Muscle of leg (tissue), 11 donors: Measurements from ENCODE around the gene KIAA0753. TPM values are rescaled to one million over a fixed set of nuclear protein-coding genes. Genes with fewer than 3 reads are reported as not detected.
A peak's percentile ranks its signal among the peaks of the same experiment; 100 is the strongest.

Experiments used
- DNase-seq: peaks from one replicate; pipeline ENCODE4 v3.0.0; 2013
- H3K27ac ChIP-seq: one replicate; pipeline ENCODE4 v1.5.1; 2013; ENCODE audit warnings: mild to moderate bottlenecking, low read length, control low read depth
- H3K27me3 ChIP-seq: one replicate; pipeline ENCODE4 v1.6.1; 2013; ENCODE audit warnings: low read length; ENCODE audit not compliant: control insufficient read depth, insufficient read depth
- H3K36me3 ChIP-seq: one replicate; pipeline ENCODE4 v1.6.1; 2013; ENCODE audit warnings: low read length; ENCODE audit not compliant: control insufficient read depth, insufficient read depth
- H3K4me1 ChIP-seq: one replicate; pipeline ENCODE4 v1.6.1; 2013; ENCODE audit warnings: low read length; ENCODE audit not compliant: control insufficient read depth, insufficient read depth
- H3K4me3 ChIP-seq: one replicate; pipeline ENCODE4 v1.5.1; 2013; ENCODE audit warnings: low read length, control low read depth
- H3K9me3 ChIP-seq: replicated peaks from 2 replicates; pipeline ENCODE4 v1.6.1; 2013; ENCODE audit warnings: low read depth, low read length; ENCODE audit not compliant: control insufficient read depth
- WGBS: methylation state at CpG from one replicate; pipeline ENCODE4 v1.1.5; 2013; ENCODE audit warnings: missing lambda C conversion rate; ENCODE audit not compliant: insufficient coverage; 5-methylcytosine and 5-hydroxymethylcytosine counted together
- polyA plus RNA-seq, 8 donors: library from polyadenylated mRNA; unstranded; fragments of 120-200 nt; gene quantifications; one replicate each; pipeline versions ENCODE4 v1.2.1 to v1.2.3, GENCODE V29; 2013; ENCODE audit warnings: inconsistent platforms in 1 of 8, low replicate concordance in 1 of 8; ENCODE audit not compliant: insufficient read length in 8 of 8, insufficient read depth in 1 of 8
- total RNA-seq: library from RNA; stranded (reverse); fragments of 120-200 nt; gene quantifications from one replicate; pipeline ENCODE4 v1.2.4, GENCODE V29; 2013

Gene KIAA0753
- total and polyA plus RNA-seq, 9 donors, result 9.7 to 18.1 (median 12.3) TPM

DNA sequence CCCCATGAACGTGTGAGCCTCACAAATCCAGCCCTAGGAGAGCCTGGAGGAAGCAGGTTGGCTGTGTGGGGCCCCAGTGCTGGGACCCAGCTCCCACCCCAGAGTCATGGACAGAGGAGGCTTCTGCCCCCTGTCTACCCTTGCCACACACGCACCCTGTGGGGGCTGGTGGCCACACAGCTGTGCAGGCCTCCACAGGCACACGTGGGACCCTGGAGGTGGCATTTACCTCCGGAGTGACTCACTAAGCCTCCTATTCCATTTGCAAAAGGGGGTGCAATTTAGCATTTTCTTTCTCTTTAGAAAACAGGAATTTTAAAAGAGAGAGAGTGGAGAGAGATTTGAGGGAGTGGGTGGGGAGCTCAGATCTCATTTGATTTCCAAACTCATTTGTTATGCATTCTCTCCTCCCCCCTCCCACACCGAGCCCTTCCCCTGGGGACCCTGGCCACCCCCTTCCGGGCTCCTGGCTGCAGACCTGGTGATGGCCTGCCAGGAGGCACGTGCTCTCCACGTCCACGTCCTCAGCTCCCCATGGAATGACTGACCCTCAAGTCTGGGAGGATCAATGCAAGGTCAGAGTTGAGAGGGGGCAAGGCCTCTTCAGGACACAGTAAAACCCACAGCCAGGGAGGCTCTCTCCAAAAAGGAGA is 91.0 kb downstream of the KIAA0753 start:
- peak overlapping the region; percentile 29 for H3K27ac ChIP-seq
- H3K9me3 ChIP-seq, result no peaks in the 10 kb centered on the region
- no peaks in the 10 kb centered on the region for H3K36me3 ChIP-seq
- peaks cover 20% of the 10 kb centered on the region for H3K27me3 ChIP-seq
- no peak overlapping the region for H3K4me3 ChIP-seq
- H3K4me1 ChIP-seq, result peaks cover 47% of the 10 kb centered on the region
- 46% methylated on average over 2 of the region's 9 CpGs for WGBS
- DNase-seq, result no peak

GRCh38 chr17:6548578-6549330 is 91.8 kb downstream of the KIAA0753 start:
- 36% methylated on average over 11 of the region's 11 CpGs for WGBS
- peaks cover 43% of the 10 kb centered on the region for H3K4me1 ChIP-seq
- peaks cover 13% of the 10 kb centered on the region for H3K27me3 ChIP-seq
- DNase-seq, result peak; percentile 46
- H3K36me3 ChIP-seq, result no peaks in the 10 kb centered on the region
- H3K4me3 ChIP-seq, result no peak overlapping the region
- peak overlapping the region; percentile 29 for H3K27ac ChIP-seq
- H3K9me3 ChIP-seq, result no peaks in the 10 kb centered on the region

GRCh38 chr17:6548034-6548433 is 92.5 kb downstream of the KIAA0753 start:
- no peaks in the 10 kb centered on the region for H3K36me3 ChIP-seq
- H3K27me3 ChIP-seq, result peaks cover 7% of the 10 kb centered on the region
- H3K4me3 ChIP-seq, result no peak overlapping the region
- no peaks in the 10 kb centered on the region for H3K9me3 ChIP-seq
- H3K4me1 ChIP-seq, result peaks cover 38% of the 10 kb centered on the region
- no peak overlapping the region for H3K27ac ChIP-seq
- no peak for DNase-seq
- WGBS, result 83% methylated on average over 1 of the region's 5 CpGs

GRCh38 chr17:6547336-6547735 is 93.2 kb downstream of the KIAA0753 start:
- peaks cover 7% of the 10 kb centered on the region for H3K27me3 ChIP-seq
- WGBS, result 86% methylated on average over 1 of the region's 6 CpGs
- peaks cover 34% of the 10 kb centered on the region for H3K4me1 ChIP-seq
- H3K36me3 ChIP-seq, result no peaks in the 10 kb centered on the region
- H3K9me3 ChIP-seq, result no peaks in the 10 kb centered on the region
- no peak overlapping the region for H3K4me3 ChIP-seq
- no peak overlapping the region for H3K27ac ChIP-seq
- no peak for DNase-seq

GRCh38 chr17:6546069-6546718 is 94.3 kb downstream of the KIAA0753 start:
- no peaks in the 10 kb centered on the region for H3K36me3 ChIP-seq
- H3K9me3 ChIP-seq, result no peaks in the 10 kb centered on the region
- no peak overlapping the region for H3K4me3 ChIP-seq
- H3K27me3 ChIP-seq, result peaks cover 4% of the 10 kb centered on the region
- no peak overlapping the region for H3K27ac ChIP-seq
- peaks cover 27% of the 10 kb centered on the region for H3K4me1 ChIP-seq
- 71% methylated on average over 10 of the region's 10 CpGs for WGBS
- no peak for DNase-seq

- no peak overlapping the region for H3K27ac ChIP-seq
- no peak for DNase-seq
- WGBS, result 58% methylated on average over 8 of the region's 8 CpGs
These were observed 95.2 kb downstream of the KIAA0753 start for GRCh38 chr17:6545291-6545690.

GRCh38 chr17:6544011-6544370 is 96.5 kb downstream of the KIAA0753 start:
- peaks cover 22% of the 10 kb centered on the region for H3K4me1 ChIP-seq
- peaks cover 2% of the 10 kb centered on the region for H3K9me3 ChIP-seq
- peaks cover 7% of the 10 kb centered on the region for H3K27me3 ChIP-seq
- no peaks in the 10 kb centered on the region for H3K36me3 ChIP-seq
- no peak overlapping the region for H3K27ac ChIP-seq
- DNase-seq, result no peak
- no peak overlapping the region for H3K4me3 ChIP-seq
- 81% methylated on average over 2 of the region's 5 CpGs for WGBS

More at GRCh38 chr17:6545291-6545690, 95.2 kb downstream of the KIAA0753 start:
- H3K9me3 ChIP-seq, result no peaks in the 10 kb centered on the region
- no peak overlapping the region for H3K4me3 ChIP-seq
- H3K36me3 ChIP-seq, result no peaks in the 10 kb centered on the region
- peaks cover 27% of the 10 kb centered on the region for H3K4me1 ChIP-seq
- peaks cover 4% of the 10 kb centered on the region for H3K27me3 ChIP-seq

DNA sequence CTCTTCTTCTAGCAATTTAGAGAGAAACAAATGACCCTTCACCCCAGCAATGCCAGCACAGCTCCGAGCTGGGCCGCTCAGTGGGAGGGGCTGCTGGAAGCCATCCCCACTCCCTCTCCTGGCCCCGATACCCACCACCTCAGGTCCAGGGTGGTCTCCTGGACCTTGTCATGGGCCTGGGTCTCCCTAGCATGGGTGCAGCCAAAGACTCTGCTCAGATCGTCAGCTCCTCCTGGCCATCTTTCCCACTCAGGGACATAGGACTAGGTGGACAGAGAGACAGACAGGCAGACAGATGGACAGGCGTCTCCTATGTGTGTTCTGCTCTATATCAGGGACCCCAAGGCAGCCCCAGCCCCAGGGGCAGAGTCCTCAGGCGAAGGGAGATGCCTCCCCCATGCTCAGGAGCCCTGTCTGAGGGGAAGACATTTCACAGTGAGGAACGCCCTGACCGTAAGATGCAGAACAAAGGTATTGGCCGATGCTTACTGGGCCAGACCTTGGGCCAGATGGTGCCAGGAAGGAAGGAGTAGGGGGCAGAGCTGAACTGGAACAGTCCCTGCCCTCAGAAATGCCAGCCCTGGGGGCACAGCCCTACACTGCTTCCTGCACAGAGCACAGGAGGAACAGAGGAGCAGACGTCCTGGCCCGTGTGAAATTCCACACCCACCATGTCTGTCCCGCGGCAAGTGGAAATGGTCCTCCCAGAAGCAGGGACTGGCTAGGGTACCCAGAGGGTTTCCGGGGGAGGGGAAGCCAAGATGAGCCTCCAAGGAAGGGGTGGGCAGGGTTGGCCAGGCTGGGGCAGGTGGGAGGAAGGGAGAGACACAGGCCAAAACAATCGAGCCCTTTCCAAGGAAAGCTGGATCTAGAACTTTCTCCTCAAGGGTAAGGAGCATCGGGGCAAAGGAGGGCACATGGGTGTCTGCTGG is 97.2 kb downstream of the KIAA0753 start:
- H3K36me3 ChIP-seq, result no peaks in the 10 kb centered on the region
- peaks cover 16% of the 10 kb centered on the region for H3K4me1 ChIP-seq
- no peak overlapping the region for H3K4me3 ChIP-seq
- DNase-seq, result no peak
- H3K9me3 ChIP-seq, result peaks cover 4% of the 10 kb centered on the region
- H3K27me3 ChIP-seq, result peaks cover 5% of the 10 kb centered on the region
- no peak overlapping the region for H3K27ac ChIP-seq
- WGBS, result 77% methylated on average over 13 of the region's 16 CpGs

- H3K27me3 ChIP-seq, result peaks cover 5% of the 10 kb centered on the region
- no peak overlapping the region for H3K27ac ChIP-seq
- H3K36me3 ChIP-seq, result no peaks in the 10 kb centered on the region
- 80% methylated on average over 1 of the region's 4 CpGs for WGBS
- DNase-seq, result no peak
- H3K4me1 ChIP-seq, result peaks cover 11% of the 10 kb centered on the region
- no peak overlapping the region for H3K4me3 ChIP-seq
- H3K9me3 ChIP-seq, result peaks cover 4% of the 10 kb centered on the region
These were observed 97.9 kb downstream of the KIAA0753 start for GRCh38 chr17:6542577-6542976.
